ENCODE results near the gene KMT2D.

Gene KMT2D

DNA sequence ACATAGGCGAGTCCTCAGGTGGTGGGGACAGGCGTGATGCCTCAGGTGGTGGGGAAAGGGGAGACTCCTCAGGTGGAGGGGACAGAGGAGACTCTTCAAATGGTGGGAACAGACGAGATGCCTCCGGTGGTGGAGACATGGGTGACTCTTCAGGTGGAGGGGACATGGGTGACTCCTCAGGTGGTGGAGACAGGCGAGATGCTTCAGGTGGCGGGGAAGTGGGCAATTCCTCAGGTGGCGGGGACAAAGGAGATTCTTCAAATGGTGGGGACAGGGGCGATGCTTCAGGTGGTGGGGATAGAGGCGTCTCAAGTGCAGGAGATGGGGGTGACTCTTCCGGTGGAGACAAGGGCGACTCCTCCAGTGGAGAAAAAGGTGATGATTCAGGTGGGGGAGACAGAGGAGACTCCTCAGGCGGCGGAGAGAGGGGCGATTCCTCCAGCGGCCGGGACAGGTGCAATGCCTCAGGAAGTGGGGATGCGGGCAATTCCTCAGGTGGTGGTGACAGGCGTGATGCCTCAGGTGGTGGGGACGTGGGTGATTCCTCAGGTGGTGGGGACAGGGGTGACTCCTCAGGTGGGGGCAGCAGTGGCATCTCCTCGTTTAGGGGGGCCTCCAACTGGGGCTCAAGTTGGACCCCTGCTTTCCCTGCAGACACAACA, 8.7 kb downstream of the KMT2D start:
- DNase-seq, result no peak

DNA sequence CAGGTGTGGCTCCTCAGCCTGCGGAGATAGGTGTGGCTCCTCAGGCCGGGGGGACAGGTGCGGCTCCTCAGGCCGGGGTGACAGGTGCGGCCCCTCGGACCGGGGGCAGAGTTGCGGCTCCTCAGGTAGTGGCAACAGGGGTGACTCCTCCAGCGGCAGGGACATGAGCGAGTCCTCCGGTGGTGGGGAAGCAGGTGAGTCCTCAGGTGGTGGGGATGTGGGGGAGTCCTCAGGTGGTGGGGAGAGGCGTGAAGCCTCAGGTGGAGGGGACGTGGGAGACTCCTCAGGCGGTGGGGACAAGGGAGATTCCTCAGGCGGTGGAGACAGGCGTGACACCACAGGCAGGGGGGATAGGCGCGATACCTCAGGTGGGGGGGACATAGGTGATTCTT, 9.2 kb downstream of the KMT2D start:
- no peak for DNase-seq

DNA sequence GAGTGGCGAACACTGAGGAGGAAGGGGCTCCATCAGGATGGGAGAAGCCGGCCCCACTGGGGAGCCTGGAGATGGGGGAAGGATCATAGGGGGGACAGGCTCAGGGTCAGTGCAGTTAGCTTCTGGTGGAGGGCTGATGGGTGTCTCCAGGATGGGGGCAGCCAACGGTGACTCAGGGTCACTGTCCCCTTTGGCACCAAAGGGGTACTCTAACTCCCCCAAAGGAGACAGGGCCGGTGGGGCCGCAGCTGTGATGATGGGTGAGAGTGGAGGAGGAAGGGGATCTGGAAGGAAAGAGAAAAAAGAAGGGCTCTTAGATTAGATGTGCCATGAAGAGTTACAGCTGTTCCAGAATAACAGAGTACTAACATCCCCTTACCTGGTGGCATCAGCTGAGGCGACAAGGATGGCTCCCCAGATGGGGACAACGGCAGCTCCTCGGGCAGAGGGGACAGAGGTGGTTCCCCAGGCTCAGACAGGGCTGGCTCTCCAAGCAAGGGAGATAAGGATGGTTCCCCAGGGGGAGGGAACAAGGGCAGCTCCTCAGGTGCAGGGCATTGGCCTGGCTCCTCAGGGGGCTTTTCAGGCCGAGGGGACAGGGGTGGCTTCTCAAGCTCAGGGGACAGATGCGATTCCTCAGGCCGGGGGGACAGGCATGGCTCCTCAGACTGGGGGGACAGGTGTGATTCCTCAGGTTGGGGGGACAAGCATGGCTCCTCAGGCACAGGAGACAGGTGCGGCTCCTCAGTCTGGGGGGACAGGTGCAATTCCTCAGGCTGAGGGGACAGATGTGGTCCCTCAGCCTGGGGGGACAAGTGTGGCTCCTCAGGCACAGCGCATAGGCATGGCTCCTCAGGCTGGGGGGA, 9.9 kb downstream of the KMT2D start:
- DNase-seq, result no peak

DNA sequence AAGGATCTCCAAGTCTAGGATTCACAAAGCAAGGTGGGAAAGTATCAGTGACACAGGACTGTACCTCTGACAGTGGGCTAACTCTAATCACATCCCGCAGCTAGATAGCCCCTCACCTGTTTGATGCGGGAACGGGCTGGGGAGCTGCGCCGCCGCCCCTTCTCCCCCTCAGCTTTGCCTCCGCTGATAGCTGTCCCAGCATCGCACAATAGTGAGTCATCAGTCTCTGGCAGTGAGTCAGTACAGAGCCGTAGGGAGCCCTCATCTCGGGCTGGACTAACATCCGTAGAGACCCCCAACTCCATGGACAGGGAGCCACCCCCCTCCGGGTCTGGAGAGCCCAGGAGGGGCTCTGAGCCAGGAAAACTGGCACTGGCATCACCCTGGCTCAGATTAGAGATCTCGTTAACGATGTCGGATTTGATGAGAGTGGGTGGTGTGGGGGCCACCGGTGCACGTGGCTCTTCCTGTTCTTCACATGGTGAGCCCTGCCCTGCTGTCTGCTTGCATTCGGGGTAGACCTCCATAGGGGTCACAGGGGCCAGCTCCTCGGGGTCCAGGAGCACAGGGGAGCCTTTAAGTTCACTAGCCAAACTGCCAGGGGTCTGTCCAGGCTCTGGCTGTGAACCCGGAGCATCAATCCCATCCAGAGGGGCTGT, 10.9 kb downstream of the KMT2D start:
- DNase-seq, result no peak

DNA sequence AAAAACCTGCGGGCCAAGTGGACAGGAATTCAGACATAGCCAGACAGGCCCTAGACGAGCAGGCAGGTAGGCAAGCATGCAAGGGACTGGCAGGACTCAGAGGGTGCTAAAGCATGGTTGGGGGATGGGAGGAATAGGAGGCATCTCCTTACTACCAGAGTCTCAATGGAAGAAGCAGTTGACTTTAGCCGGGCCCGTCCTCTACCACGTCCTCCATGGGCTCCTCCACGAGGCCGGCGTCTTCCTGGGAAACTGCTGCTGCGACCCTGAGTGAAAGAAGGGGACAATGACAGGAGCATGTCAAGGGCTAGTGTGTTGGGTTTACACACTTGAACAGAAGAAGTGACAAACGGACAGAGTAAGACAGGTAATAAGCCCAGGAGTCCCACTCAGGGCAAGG, 11.6 kb downstream of the KMT2D start:
- DNase-seq, result no peak

DNA sequence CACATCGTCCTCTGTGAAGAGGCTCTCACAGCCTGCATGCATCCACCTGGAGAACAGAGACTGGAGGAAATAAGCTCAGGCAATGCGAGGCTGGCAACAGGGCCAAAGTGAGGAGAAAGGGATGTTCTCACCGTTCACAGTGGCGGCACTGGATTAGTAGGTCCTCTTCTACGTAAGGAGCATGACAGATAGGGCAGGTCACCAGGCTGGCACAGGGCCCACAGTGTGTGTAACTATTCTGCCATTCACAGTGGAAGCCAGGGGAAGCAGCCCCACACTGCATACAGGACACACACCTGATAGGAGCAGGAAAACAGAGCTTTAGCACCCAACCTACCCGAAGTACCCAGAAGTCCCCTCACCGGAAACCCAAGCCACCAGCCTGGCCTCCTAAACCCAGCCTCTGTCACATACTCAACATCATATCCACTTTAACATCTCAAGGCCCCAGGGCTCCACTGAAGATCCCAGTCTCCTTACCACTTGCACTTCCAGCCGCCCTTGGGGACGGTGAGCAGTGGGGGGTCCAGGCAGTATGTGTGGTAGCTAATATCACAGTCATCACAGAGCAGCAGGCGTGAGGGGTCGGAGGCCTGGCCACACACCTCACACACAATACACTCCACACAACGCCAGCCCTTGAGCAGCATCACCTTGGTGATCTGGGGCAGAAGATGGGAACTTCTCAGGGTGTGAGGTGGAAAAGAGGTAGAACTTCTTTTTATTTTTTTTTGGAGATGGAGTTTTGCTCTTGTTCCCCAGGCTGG, 14.3 kb downstream of the KMT2D start:
- no peak for DNase-seq

DNA sequence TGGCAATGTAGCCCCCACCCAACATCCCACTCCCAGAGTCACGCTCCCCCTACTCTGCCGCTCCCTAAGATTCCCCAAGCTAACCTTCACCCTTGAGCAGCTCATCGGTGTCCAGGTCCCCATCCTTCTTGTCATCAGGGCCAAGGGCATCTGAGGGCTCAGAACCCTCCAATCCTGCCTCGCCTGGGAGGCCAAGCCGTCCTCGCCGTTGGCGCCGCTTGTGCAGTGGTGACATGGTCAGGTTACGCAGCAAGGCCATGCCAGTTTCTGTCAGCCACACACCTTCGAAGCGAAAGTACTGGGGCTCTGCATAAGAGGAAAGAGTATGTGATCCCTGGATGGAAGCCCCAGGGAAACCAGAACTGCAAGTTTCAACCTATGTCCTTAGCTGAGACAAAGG, 15.9 kb downstream of the KMT2D start:
- DNase-seq, result no peak

DNA sequence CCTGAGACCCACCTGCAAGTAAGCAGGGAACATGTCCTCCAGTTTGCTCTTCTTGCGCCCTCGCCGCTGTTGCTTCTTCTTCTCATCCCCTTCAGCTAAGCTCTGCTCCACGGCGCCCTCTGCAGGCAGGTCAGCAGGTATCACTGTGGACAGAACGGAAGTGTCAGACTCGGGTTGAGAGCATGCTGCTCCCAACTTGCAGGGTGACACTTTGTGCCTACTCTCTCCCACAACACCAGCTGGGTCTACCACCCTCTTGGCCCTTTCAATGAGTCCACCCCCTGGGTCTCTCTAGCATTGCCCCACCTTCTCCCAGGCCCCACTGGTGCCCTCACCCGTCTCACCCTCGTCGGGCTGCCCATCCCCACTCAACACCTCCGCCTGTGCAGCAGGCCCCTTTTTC, 16.7 kb downstream of the KMT2D start:
- peak in 1 of 2 experiments; percentile 67 for DNase-seq

DNA sequence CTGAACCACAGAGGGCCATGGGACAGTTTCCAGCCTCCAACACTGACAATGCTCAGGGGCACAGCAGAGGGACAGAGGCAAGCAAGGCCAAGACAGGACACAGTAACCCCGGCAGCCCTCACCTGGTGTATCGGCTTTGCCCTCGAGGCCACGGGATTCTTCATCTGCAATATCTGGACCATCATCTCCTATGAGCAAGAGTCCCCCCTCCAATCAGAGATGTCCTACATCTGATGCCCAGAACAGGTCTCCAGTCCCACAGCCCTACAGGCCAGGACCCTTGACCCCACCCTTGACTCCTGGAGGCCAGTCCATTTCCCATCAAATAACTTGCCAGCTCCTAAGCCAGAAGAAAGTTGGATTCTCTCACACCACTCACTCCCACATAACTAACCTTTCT, 17.4 kb downstream of the KMT2D start:
- no peak for DNase-seq

DNA sequence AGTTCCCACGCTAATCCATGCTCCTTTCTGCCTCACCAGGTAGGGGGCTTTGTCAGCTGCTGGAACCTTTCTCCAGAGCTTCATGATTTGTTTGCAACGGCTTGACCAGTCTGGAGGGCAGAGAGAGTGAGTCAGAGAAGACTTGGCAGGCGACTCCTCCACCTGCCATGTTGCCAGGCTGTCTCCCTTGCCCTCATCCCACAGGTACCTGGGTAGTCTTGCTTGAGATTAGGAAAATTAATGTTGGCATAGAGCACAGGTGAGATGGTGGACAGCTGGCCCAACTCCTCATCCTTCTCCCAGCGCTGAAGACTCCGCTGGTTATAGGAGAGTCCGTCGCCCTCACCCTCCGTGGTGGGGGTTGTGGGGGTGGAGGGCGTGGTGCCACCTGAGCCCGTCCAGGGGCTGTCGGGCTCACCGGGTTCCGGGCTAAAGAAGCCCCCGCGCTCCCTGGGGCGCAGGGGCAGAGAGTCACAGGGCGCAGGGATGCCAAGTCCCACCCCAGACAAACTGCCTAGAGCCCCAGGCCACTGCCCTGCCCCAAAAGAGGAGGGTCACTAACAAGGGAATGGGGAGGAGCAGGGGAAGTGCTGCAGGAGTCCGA, 18.6 kb downstream of the KMT2D start:
- DNase-seq, result no peak

DNA sequence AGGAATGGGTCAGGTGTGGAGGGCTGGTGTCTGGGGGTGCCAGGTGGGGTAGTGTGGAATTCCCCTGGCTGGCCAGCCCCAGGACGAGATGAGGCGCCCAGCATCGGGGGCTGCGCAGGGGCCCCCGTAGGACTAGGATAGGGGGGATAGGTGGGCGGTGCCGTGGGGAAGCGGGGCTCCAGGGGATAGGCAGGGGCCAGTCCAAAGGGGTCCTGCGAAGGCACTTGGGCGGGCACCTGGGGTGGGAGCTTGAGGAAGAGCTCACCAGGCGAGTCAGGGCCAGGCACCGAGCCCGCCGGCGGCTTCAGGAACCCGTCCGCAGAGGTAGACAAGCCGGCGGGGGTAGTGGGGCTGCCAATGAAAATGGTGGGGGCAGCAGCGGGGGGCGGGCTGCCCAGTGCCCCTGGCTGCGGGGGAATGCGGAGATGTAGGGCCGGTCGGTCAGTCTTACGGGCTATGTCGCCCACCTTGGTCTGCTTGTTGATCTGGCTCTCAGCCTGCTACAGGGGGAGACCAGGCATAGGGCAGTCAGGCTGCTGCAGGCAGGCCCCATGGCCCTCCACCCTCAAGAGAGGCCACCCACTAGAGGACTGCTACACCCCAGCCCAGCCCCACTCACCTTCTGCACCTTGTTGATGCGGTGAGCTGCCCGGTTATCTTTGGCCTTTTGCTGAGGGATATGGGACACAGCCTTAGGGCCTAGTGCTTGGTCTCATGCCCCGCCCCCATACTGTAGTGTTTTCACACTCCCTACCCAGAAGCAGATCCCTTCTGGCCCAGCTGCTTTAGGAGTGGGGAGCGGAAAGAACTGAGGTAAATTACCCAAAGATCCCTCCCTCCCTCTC, 19.3 kb downstream of the KMT2D start:
- no peak for DNase-seq

DNA sequence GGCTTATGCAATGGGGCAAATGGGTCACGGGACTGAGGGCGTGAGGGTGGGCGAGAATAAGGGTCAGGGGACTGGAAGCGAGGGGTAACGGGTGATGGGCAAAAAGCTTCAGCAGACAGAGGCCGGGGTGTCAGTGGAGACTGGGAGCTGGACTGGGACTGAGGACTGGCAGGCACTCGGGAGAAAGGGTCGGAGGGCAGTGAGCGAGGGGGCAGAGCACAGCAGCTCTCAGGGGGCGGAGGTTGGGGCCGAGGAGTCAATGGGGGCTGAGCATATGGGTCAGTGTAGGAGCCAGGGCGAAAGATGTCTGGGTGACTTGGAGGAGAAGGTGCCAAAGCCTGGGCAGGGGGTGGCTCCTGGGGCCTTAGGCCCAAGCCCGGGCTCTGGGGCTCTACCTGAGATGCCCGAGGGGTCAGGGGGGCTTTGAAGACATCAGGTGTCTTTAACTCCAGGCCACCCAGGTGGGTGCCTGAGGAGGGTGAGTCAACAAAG, 20.2 kb downstream of the KMT2D start:
- no peak for DNase-seq

DNA sequence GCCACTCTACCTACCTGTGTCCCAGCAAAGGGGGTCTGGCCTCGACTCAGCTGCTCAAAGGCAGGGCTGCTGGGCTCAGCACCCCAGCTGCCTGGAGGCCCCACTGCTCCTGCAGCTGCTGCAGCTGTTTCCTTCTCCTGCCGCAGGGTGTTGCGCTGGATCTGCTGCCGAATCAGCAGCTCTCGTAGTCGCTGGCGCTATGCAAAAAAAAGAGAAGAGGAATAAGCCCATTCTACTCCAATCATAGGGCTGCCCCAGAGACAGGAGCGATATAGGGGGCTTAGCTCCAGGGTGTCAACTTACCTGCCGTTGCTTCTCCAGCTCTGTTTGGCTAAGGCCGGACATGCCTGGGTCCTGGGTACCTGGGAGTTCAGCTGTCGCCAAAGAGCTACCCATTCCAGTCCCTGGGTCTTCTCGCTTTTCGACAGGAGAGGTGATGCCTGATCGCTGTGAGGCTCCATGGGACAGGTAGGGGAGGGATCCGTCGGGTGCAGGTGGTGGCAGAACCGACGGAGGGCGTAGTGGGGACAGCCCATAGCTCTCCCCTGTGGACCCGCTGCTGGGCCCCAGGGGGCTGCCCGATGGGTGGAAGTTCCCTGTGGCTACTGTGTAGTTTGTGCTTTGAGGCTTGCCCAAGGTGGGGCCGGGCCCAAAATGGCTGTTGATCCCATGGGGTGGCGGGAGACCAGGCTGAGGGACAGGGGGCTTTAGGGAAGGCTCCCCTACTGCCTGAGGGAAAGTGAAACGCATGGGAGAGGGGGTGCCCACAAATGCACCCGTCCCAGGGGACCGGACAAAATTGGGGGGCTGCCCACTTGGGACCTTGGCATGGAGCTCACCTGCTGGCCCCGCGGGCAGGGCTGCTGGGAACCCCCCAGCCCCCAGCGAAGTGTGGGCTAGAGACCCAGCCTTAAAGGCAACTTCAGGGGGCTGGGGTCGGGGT, 20.9 kb downstream of the KMT2D start:
- DNase-seq, result no peak

DNA sequence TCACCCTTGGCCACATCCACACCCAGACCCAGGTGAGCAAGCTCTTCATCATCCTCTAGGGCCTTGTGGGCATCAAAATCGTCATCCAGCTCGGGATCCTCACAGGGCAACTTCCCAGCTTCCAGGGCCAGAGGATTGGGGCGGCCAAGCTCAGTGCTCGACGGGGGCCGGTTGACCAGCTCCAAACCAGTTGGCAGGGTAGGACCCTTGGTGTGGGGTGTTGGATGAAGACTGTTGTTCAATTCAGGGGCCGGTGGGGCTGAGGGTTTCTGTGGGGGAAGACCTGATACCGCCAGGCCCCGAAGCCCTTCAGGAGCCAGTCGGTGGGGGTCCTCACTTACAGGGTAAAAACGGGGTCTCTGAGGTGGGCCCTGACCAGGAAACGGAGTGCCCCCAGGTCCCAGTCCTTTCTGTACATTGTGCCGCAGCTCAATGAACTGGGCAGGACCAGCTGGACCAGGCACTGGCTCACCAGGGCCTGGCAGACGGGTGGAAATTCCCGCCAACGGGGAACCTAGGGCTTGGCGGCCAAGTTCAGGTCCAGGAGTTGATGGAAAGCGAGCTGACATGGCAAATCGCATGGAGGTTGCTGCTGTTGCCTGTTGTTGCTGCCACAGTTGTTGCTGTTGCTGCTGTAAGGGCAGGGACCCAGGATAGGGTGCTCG, 22.2 kb downstream of the KMT2D start:
- no peak for DNase-seq

DNA sequence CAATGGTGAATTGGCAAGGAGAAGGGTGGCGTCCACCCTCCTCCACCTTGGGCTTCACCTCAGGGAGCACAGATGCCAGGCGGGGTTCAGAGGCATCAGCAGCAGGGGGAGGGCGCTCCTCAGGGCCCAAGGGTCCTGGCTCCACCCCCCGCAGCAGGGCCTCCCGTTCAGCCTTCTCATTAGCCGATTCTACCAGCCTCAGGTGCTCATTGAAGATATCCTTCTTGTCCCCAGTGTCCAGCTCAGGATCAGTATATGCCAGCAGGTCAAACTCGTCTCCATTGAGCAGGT, 22.7 kb downstream of the KMT2D start:
- no peak for DNase-seq

DNA sequence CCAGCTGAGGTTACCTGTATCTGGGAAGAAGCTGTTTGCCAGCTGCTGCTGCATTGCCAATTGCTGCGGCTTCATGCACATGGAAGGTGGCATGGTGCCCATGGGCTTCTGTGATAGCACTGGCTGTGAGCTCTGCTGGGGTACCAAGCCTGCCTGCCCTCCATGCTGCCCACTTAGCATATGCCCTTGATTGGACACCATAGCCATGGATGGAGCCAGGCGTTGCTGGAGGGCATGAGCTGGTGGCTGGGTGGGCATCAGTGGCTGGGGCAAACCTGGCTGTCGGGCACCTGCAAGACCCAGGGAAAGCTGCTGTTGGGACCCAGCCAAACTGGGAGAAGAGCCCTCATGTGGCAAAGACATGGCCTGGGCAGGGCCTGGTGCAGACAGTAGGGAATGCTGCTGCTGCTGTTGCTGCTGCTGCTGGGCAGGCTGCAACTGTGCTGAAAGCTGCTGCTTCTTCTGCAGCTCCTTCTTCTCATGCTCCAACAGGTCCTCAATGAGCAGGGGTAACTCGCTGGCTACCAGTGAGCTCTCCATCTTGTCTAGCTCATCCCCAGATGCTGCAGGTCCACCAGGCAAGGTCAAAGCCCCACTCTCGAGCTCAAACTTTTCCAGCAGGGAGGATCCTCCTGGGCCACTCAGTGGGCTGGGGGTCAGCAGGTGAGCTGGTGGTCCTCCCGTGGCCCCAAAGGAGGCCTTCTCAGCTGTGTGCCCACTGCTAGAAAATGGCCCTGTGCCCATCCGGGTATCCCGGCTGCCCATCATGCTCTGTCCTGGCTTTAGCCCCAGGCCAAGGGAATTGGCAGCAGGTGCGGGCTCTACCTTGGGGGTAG, 23.3 kb downstream of the KMT2D start:
- DNase-seq, result no peak

DNA sequence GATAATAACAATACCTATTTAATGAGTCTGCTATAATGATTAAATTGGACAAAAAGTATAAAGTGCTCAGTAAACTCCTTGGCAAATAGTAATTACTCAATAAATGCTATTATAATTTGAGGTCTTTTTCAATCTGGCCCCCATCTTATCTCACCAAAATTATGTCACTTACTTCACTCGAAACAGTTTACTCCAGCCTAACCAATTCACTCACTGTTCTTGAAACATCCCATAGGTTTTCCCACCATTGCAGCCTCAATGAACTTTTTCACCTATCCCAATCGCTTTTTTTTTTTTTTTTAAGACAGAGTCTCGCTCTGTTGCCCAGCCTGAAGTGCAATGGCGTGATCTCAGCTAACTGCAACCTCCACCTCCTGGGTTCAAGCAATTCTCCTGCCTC, 24.6 kb downstream of the KMT2D start:
- DNase-seq, result no peak

DNA sequence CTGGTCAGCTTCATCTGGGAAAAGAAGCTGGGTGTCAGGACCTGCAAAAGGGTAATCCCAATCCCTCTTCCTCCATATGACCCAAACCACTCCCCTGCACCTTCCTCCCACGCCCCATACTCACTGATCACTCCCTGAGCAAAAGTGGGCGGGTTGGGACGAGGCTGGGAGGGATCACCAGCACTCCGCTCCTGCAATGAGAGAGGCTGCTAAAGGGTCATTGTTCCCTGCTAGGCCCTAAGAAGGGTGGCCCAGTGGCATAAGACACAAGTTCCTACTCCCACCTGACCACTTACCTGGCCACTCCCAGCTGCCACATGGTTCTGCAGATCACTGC, 26.3 kb downstream of the KMT2D start:
- no peak for DNase-seq

DNA sequence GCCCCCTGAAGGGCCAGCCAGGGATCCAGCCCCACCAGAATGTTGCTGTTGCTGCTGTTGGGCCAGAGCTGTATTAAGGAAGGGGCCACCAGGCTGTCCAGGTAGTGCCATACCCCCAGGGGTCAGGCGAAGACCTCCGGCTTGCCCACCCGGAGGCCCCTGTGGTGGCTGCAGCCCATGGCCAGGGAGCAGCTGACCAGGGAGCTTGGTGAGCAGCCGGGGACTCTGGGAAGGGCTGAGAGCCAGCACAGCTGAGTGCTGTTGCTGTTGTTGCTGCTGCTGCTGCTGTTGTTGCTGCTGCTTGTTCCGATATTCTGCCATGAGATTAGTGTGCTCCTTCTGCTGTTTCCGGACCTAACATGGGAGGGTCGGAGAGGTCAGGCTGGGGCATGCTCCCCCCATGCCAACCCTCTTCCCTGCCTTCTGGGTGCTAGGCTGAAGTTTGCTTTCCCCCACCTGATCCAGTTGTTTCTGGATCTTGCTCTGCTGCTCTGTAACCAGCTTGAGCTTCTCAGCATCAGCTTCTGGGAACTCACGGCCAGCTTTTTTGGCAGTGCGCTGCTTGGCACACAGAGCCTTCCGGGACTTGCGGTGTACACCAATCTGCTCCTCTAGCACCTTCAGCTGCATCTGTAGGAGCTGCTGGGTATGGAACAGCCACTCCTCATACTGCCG, 26.8 kb downstream of the KMT2D start:
- no peak for DNase-seq
